HCT116 (cell line): ENCODE measurements around the gene FBXL5. TPM values are rescaled to one million over a fixed set of nuclear protein-coding genes. Genes with fewer than 3 reads are reported as not detected.

Source experiments
- ATAC-seq: fragments of 200-7000 bp; cut with Tn5 transposase; 2 replicates; pipeline ENCODE4 v1.9.1; 2020; ENCODE audit warnings: mild to moderate bottlenecking, moderate library complexity
- BruUV-seq: library from RNA; stranded (reverse); fragments of 400-500 nt; replicated peaks from 2 replicates; lab custom pipeline; 2021; lab: Mats Ljungman, UMichigan
- CTCF ChIA-PET: fragments of 300-600 bp; sonication (Branson Sonifier 250); formaldehyde crosslinking; loops from one replicate; lab custom pipeline; 2021; ENCODE audit warnings: antibody characterized with exemption; lab: Charles Lee
- POLR2A ChIA-PET: fragments of 300-600, 350-600 bp; sonication (Branson Sonifier 250); formaldehyde crosslinking; loops from one replicate; lab custom pipeline; 2021; ENCODE audit warnings: antibody characterized with exemption; lab: Charles Lee
- RAD21 ChIA-PET, 2 experiments: fragments of 300-600 bp; sonication (Branson Sonifier 250); formaldehyde crosslinking; loops; one replicate each; lab custom pipeline; 2023; ENCODE audit warnings: low total read pairs in 2 of 2; ENCODE audit not compliant: uncharacterized antibody in 2 of 2, unreplicated experiment in 2 of 2, low non-redundant PET in 1 of 2; lab: Charles Lee
- DNase-seq: peaks from one replicate; pipeline ENCODE4 v3.0.0-alpha.2; 2010; ENCODE audit warnings: low read depth, low spot score
- H2AFZ ChIP-seq: fragments of 200-600 bp; shearing (Covaris generic), sonication (generic); 2 replicates; pipeline ENCODE4 v1.6.1; 2017; ENCODE audit warnings: low read depth, mixed run types, mixed read lengths, antibody characterized with exemption, low read length; ENCODE audit not compliant: poor library complexity, severe bottlenecking
- H3K27ac ChIP-seq: 2 replicates; pipeline ENCODE4 v1.5.1; 2012; ENCODE audit warnings: low read depth, low read length
- H3K27me3 ChIP-seq: fragments of 200-600 bp; sonication (generic); 2 replicates; pipeline ENCODE4 v1.6.1; 2016; ENCODE audit warnings: mixed run types, low read length, mixed read lengths; ENCODE audit not compliant: insufficient read depth
- H3K36me3 ChIP-seq, 2 experiments: fragments of 200-500 bp in 1 of 2; fragments of 200-600 bp in 1 of 2; sonication (Bioruptor generic) in 1 of 2; sonication (generic) in 1 of 2; 2 replicates each; pipeline versions ENCODE4 v1.5.1 to v1.6.1; 2014 to 2016; ENCODE audit warnings: low read length in 2 of 2, inconsistent platforms in 1 of 2, mixed read lengths in 1 of 2, mixed run types in 1 of 2; ENCODE audit not compliant: insufficient read depth in 2 of 2, control insufficient read depth in 1 of 2
- H3K4me1 ChIP-seq, 2 experiments: fragments of 200-600 bp in 1 of 2; sonication (generic) in 1 of 2; 2 replicates each; pipeline versions ENCODE4 v1.5.1 to v1.6.1; 2012 to 2017; ENCODE audit warnings: low read length in 2 of 2, inconsistent platforms in 1 of 2, mild to moderate bottlenecking in 1 of 2, mixed read lengths in 1 of 2, mixed run types in 1 of 2, moderate library complexity in 1 of 2; ENCODE audit not compliant: insufficient read depth in 2 of 2, control insufficient read depth in 1 of 2
- H3K4me2 ChIP-seq: fragments of 200-600 bp; sonication (generic); 2 replicates; pipeline ENCODE4 v1.6.1; 2017; ENCODE audit warnings: mixed run types, low read length, mixed read lengths
- H3K4me3 ChIP-seq, 2 experiments: fragments of 200-600 bp in 1 of 2; sonication (generic) in 1 of 2; replicated peaks in 1 of 2; 2 replicates each; pipeline ENCODE4 v1.5.1; 2011 to 2016; ENCODE audit warnings: low read length in 2 of 2, control low read depth in 1 of 2, low read depth in 1 of 2, mild to moderate bottlenecking in 1 of 2, mixed read lengths in 1 of 2, mixed run types in 1 of 2
- H3K79me2 ChIP-seq: fragments of 200-600 bp; sonication (generic); 2 replicates; pipeline ENCODE4 v1.6.1; 2017; ENCODE audit warnings: mild to moderate bottlenecking, mixed run types, low read length, moderate library complexity, mixed read lengths; ENCODE audit not compliant: insufficient read depth
- H3K9ac ChIP-seq: fragments of 200-600 bp; sonication (generic); 2 replicates; pipeline ENCODE4 v1.6.1; 2016; ENCODE audit warnings: low read length, mixed read lengths
- H3K9me2 ChIP-seq: fragments of 200-600 bp; sonication (generic), shearing (Covaris generic); 2 replicates; pipeline ENCODE4 v1.6.1; 2017; ENCODE audit warnings: mixed run types, mild to moderate bottlenecking, moderate library complexity; ENCODE audit not compliant: insufficient read depth
- H3K9me3 ChIP-seq, 2 experiments: fragments of 200-500 bp in 1 of 2; fragments of 200-600 bp in 1 of 2; sonication (Bioruptor generic) in 1 of 2; sonication (generic) in 1 of 2; 2 replicates each; pipeline ENCODE4 v1.6.1; 2014 to 2017; ENCODE audit warnings: low read length in 2 of 2, mixed read lengths in 2 of 2, inconsistent platforms in 1 of 2, low read depth in 1 of 2, mild to moderate bottlenecking in 1 of 2, mixed run types in 1 of 2, moderate library complexity in 1 of 2; ENCODE audit not compliant: control insufficient read depth in 1 of 2, insufficient read depth in 1 of 2
- H4K20me1 ChIP-seq: fragments of 200-600 bp; sonication (generic), shearing (Covaris generic); 2 replicates; pipeline ENCODE4 v1.6.1; 2017; ENCODE audit warnings: mixed run types, mild to moderate bottlenecking, moderate library complexity; ENCODE audit not compliant: insufficient read depth
- ATF3 ChIP-seq: IDR thresholded peaks from 2 replicates; pipeline ENCODE4 v1.6.1; 2012
- CBX3 ChIP-seq: IDR thresholded peaks from 2 replicates; pipeline ENCODE4 v1.6.1; 2012; ENCODE audit warnings: low read depth
- CEBPB ChIP-seq: IDR thresholded peaks from 2 replicates; pipeline ENCODE4 v1.6.1; 2012; ENCODE audit warnings: low read depth
- CTCF ChIP-seq, 3 experiments: fragments of 200-600 bp in 1 of 3; sonication (generic) in 1 of 3; IDR thresholded peaks in 2 of 3; conservative IDR thresholded peaks in 1 of 3; 2 replicates each; pipeline ENCODE4 v1.5.1; 2012 to 2017; ENCODE audit warnings: low read depth in 2 of 3, low read length in 2 of 3, antibody characterized with exemption in 1 of 3, borderline replicate concordance in 1 of 3, control low read depth in 1 of 3, mild to moderate bottlenecking in 1 of 3, mixed read lengths in 1 of 3, mixed run types in 1 of 3, moderate library complexity in 1 of 3; ENCODE audit not compliant: insufficient read depth in 1 of 3
- EGR1 ChIP-seq: IDR thresholded peaks from 2 replicates; pipeline ENCODE4 v1.6.1; 2012; ENCODE audit warnings: low read depth
- ELF1 ChIP-seq: IDR thresholded peaks from 2 replicates; pipeline ENCODE4 v1.6.1; 2012; ENCODE audit warnings: low read depth, borderline replicate concordance
- EZH2 ChIP-seq: fragments of 200-600 bp; sonication (generic); IDR thresholded peaks from 2 replicates; pipeline ENCODE4 v1.6.1; 2017; ENCODE audit warnings: antibody characterized with exemption, mixed run types
- EZH2phosphoT487 ChIP-seq: fragments of 200-600 bp; IDR thresholded peaks from 2 replicates; pipeline ENCODE4 v1.6.1; 2018; ENCODE audit warnings: antibody characterized with exemption, borderline replicate concordance
- FOSL1 ChIP-seq: IDR thresholded peaks from 2 replicates; pipeline ENCODE4 v1.6.1; 2012; ENCODE audit warnings: low read depth
- JUND ChIP-seq: IDR thresholded peaks from 2 replicates; pipeline ENCODE4 v1.6.1; 2012
- MAX ChIP-seq: IDR thresholded peaks from 2 replicates; pipeline ENCODE4 v1.6.1; 2012
- POLR2A ChIP-seq: IDR thresholded peaks from 2 replicates; pipeline ENCODE4 v1.7.0; 2011; ENCODE audit warnings: borderline replicate concordance; ENCODE audit not compliant: insufficient read depth, insufficient read length; ENCODE audit errors: extremely low read depth
- SIN3A ChIP-seq: IDR thresholded peaks from 2 replicates; pipeline ENCODE4 v1.6.1; 2012; ENCODE audit warnings: low read depth
- SP1 ChIP-seq: IDR thresholded peaks from 2 replicates; pipeline ENCODE4 v1.6.1; 2012; ENCODE audit warnings: low read depth
- SRF ChIP-seq: IDR thresholded peaks from 2 replicates; pipeline ENCODE4 v1.6.1; 2012; ENCODE audit warnings: low read depth
- TCF7L2 ChIP-seq: IDR thresholded peaks from 2 replicates; pipeline ENCODE4 v1.7.0; 2011; ENCODE audit warnings: borderline replicate concordance, inconsistent platforms; ENCODE audit not compliant: insufficient read depth, insufficient read length; ENCODE audit errors: extremely low read depth
- YY1 ChIP-seq: IDR thresholded peaks from 2 replicates; pipeline ENCODE4 v1.6.1; 2011; ENCODE audit warnings: low read length, low read depth, moderate library complexity, mild to moderate bottlenecking; ENCODE audit not compliant: insufficient replicate concordance; ENCODE audit errors: extremely low read depth
- ZFX ChIP-seq: fragments of 450-650 bp; IDR thresholded peaks from 2 replicates; pipeline ENCODE4 v1.6.1; 2017
- ZNF274 ChIP-seq: fragments of 200-500 bp; sonication (Bioruptor generic); IDR thresholded peaks from 2 replicates; pipeline ENCODE4 v1.6.1; 2014; ENCODE audit warnings: mild to moderate bottlenecking, low read depth, low read length, inconsistent platforms
- intact Hi-C: fragments of 100-400 bp; cut with micrococcal nuclease; formaldehyde crosslinking; loops from 2 replicates; pipeline ENCODE4 v1.10.0; 2022
- total RNA-seq: library from RNA; stranded (reverse); gene quantifications from one replicate; pipeline ENCODE4 v1.2.1, GENCODE V29; 2021; ENCODE audit not compliant: unreplicated experiment

The FBXL5 gene
- total RNA-seq, 1 experiment from 2014 or later = 20.6 TPM

GRCh38 chr4:15674046-15674445 lies 18.9 kb upstream of the FBXL5 start:
- ChIA-PET CTCF (no interaction called here), POLR2A (no interaction called here)
- no TSS peak for BruUV-seq

More at GRCh38 chr4:15674046-15674445, 18.9 kb upstream of the FBXL5 start:
- TF ChIP-seq CEBPB (no peak), MAX (no peak), YY1 (no peak), TCF7L2 (no peak), JUND (no peak), EGR1 (no peak), ZNF274 (no peak), ATF3 (no peak), ELF1 (no peak), SIN3A (no peak), EZH2 (no peak), CTCF (IDR thresholded peaks at IDR 0.05 in 2 of 3, conservative IDR thresholded peaks at IDR 0.05 in 1 of 3; ENCODE audit: borderline replicate concordance in 1 of 3, insufficient read depth in 1 of 3, low read depth in 2 of 3, low read length in 2 of 3) (no peak), FOSL1 (no peak), SRF (no peak), ZFX (no peak), POLR2A (no peak), EZH2phosphoT487 (no peak), SP1 (no peak), CBX3 (no peak)
- RAD21 ChIA-PET = no interaction called here
- H3K4me3 ChIP-seq = no peak overlapping the region
- H3K9me2 ChIP-seq = no peaks in the 10 kb centered on the region
- H3K4me2 ChIP-seq = no peak overlapping the region
- H3K36me3 ChIP-seq = no peaks in the 10 kb centered on the region
- no peak overlapping the region for H2AFZ ChIP-seq
- intact Hi-C loops = no loop called here
- peaks cover 99% of the 10 kb centered on the region for H3K79me2 ChIP-seq
- H3K27me3 ChIP-seq = no peaks in the 10 kb centered on the region
- H3K9me3 ChIP-seq = no peaks in the 10 kb centered on the region
- H4K20me1 ChIP-seq = no peaks in the 10 kb centered on the region
- no peak overlapping the region for H3K27ac ChIP-seq
- peaks cover 16 to 36% of the 10 kb centered on the region in 2 experiments for H3K4me1 ChIP-seq
- H3K9ac ChIP-seq = no peak overlapping the region
- ATAC-seq = no peak
- no peak for DNase-seq
